ENCODE data around the gene DAB2IP.

Gene DAB2IP

GRCh38 chr9:121675969-121676822 lies 24.8 kb downstream of the DAB2IP start:
- H3K4me3 ChIP-seq (ENCODE audit: low read length): no peak overlapping the region
- DNase-seq (ENCODE audit: low read depth): no peak
- no peak for TF ChIP-seq CTCF (IDR thresholded peaks at IDR 0.05; ENCODE audit: insufficient read depth, low read depth, low read length, missing control alignments)

DNA sequence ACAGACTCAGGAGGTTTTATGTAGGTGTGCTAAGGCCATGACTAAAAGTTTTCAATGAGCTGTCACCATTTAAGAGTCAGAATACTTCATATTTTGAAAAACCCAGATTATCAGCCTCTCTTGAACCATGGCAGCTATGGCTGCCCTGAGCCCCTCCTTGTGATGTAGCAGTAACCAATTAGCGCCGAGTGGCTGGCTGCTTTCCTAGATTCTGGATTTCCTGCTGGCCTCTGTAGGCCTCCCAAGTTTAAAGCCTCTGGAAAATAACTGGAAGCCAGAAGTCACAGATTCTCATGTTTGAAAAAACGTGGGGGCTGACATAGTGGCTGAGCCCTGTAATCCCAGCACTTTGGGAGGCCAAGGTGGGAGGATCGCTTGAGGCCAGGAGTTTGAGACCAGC lies 25.5 kb downstream of the DAB2IP start:
- DNase-seq (ENCODE audit: low read depth): no peak
- no peak overlapping the region for H3K4me3 ChIP-seq (ENCODE audit: low read length)
- TF ChIP-seq CTCF (IDR thresholded peaks at IDR 0.05; ENCODE audit: insufficient read depth, low read depth, low read length, missing control alignments): no peak

DNA sequence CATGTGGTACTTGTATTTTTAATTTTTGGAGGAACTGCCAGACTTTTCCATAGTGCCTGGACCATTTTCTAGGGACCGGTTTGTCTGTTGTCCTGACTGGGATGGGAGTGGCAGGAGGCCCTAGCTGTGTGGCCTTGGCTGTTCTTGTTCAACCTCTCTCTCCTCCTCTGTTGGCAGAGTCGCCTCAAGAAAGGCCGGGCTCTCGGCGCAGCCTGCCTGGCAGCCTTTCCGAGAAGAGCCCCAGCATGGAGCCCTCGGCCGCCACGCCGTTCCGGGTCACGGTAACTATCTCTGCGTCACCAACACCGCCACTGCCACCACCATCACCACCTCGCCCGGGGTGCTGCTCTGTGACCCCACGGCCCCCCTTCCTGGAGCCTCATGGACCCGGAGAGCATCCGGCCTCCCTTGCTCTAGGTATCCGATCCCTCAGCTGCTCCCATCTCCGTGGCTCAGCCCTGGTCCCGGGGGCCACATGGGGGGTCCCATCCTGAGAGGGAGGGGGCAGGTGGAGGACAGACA lies 27.1 kb downstream of the DAB2IP start:
- H3K4me3 ChIP-seq (ENCODE audit: low read length): no peak overlapping the region
- DNase-seq (ENCODE audit: low read depth): no peak
- TF ChIP-seq CTCF (IDR thresholded peaks at IDR 0.05; ENCODE audit: insufficient read depth, low read depth, low read length, missing control alignments): no peak

GRCh38 chr9:121679901-121680635 lies 28.6 kb downstream of the DAB2IP start:
- H3K4me3 ChIP-seq (ENCODE audit: low read length): no peak overlapping the region
- DNase-seq (ENCODE audit: low read depth): no peak
- TF ChIP-seq CTCF (IDR thresholded peaks at IDR 0.05; ENCODE audit: insufficient read depth, low read depth, low read length, missing control alignments): no peak

DNA sequence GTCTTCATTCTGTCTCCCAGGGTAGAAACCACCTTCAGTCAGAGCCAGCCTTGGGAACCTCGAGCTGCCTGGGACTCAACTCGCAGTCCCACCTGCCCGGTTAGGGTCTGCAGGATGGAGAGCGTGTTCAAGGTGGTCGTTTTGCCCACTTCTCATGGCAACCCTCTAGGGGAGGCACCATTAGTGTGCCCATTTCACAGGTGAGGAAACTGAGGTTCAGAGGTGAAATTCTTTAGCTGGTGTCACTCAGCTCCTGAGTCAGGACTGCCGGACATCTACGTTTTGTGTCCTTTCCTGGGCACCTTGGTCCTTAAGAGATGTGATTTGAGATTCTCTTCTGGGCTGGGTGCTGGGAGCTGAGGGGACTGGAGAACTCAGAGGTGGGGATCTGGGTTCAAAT lies 30.0 kb downstream of the DAB2IP start:
- no peak overlapping the region for H3K4me3 ChIP-seq (ENCODE audit: low read length)
- no peak for DNase-seq (ENCODE audit: low read depth)
- no peak for TF ChIP-seq CTCF (IDR thresholded peaks at IDR 0.05; ENCODE audit: insufficient read depth, low read depth, low read length, missing control alignments)

DNA sequence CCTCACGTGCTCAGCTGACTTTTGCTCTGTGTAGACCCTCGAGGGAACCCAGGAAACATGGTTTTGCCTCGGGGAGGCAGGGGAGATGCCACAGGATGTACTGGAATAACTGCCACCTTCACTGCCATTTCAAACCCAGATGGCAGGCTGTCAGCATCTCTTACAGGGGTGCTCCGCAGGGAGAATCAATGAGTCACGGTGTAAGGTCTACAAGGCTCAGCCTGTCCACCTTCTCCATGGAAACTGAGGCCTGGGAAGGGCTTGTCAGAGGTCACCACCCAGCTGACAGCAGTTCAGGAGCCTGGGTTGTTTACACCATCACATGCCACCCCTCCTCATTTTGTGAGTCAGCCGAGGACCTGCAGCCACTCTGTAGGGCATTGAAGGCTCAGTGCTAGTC lies 30.8 kb downstream of the DAB2IP start:
- H3K4me3 ChIP-seq (ENCODE audit: low read length): no peak overlapping the region
- DNase-seq (ENCODE audit: low read depth): peak; percentile 13
- no peak for TF ChIP-seq CTCF (IDR thresholded peaks at IDR 0.05; ENCODE audit: insufficient read depth, low read depth, low read length, missing control alignments)
